Stimulated activated CD4-positive, alpha-beta T cell treated with anti-CD3 and anti-CD28 coated beads, Interleukin-2, amount 100 ng/mL, for 24 hours (primary cell): Measurements from ENCODE around the gene CHMP2B.
A peak's percentile ranks its signal among the peaks of the same experiment; 100 is the strongest.

Experiments used
- DNase-seq, 2 donors: peaks; one replicate each; pipeline ENCODE4 v3.0.0-alpha.2; 2020

The CHMP2B gene

GRCh38 chr3:87227104-87227834, at the start of gene CHMP2B:
TSS of gene CHMP2B (plus strand) at chr3:87227309. CDS start at chr3:87227523, 214 bp downstream.
- DNase-seq: peak; percentile 91

GRCh38 chr3:87179642-87180041, 47.5 kb upstream of the CHMP2B start:
- no peak for DNase-seq

GRCh38 chr3:87181551-87181950, 45.6 kb upstream of the CHMP2B start:
- DNase-seq: no peak

GRCh38 chr3:87182023-87182422, 45.1 kb upstream of the CHMP2B start:
- no peak for DNase-seq

GRCh38 chr3:87186608-87187159, 40.4 kb upstream of the CHMP2B start:
- no peak for DNase-seq

GRCh38 chr3:87191175-87191574, 35.9 kb upstream of the CHMP2B start:
- DNase-seq: no peak

GRCh38 chr3:87191641-87192040, 35.5 kb upstream of the CHMP2B start:
- no peak for DNase-seq

- DNase-seq: no peak
These were observed 30.2 kb upstream of the CHMP2B start for GRCh38 chr3:87196879-87197278.

- no peak for DNase-seq
These were observed 29.6 kb upstream of the CHMP2B start for GRCh38 chr3:87197531-87197930.

GRCh38 chr3:87198774-87199173, 28.3 kb upstream of the CHMP2B start:
- no peak for DNase-seq

- no peak for DNase-seq
These were observed 27.5 kb upstream of the CHMP2B start for GRCh38 chr3:87199628-87200027.

- DNase-seq: no peak
These were observed 27.0 kb upstream of the CHMP2B start for GRCh38 chr3:87200060-87200647.

GRCh38 chr3:87201727-87202126, 25.4 kb upstream of the CHMP2B start:
- no peak for DNase-seq

- no peak for DNase-seq
These were observed 23.3 kb upstream of the CHMP2B start for GRCh38 chr3:87203809-87204208.

GRCh38 chr3:87206070-87206469, 21.0 kb upstream of the CHMP2B start:
- DNase-seq: no peak

GRCh38 chr3:87206635-87207034, 20.5 kb upstream of the CHMP2B start:
- DNase-seq: no peak

GRCh38 chr3:87207460-87207859, 19.6 kb upstream of the CHMP2B start:
- DNase-seq: no peak

GRCh38 chr3:87209111-87209510, 18.0 kb upstream of the CHMP2B start:
- DNase-seq: no peak

- DNase-seq: no peak
These were observed 8.5 kb upstream of the CHMP2B start for GRCh38 chr3:87218560-87218959.

- DNase-seq: no peak
These were observed 7.5 kb upstream of the CHMP2B start for GRCh38 chr3:87219611-87220010.

GRCh38 chr3:87225659-87226058, 1.4 kb upstream of the CHMP2B start:
- no peak for DNase-seq

GRCh38 chr3:87227835-87228144, 681 bp downstream of the CHMP2B start:
- no peak for DNase-seq

- no peak for DNase-seq
These were observed 1.2 kb downstream of the CHMP2B start for GRCh38 chr3:87228316-87228715.

GRCh38 chr3:87229113-87229512, 2.0 kb downstream of the CHMP2B start:
- no peak for DNase-seq

- DNase-seq: no peak
These were observed 6.7 kb downstream of the CHMP2B start for GRCh38 chr3:87233805-87234204.
